IgD-negative memory B cell (primary cell): Measurements from ENCODE around the gene FN3KRP. TPM values are rescaled to one million over a fixed set of nuclear protein-coding genes. Genes with fewer than 3 reads are reported as not detected.
"Not testable (repeated sequence)": the region's sequence is repeated elsewhere in the genome, so short reads cannot be mapped to it uniquely, and the experiment has no call there.

Experiments used
- H3K27ac Mint-ChIP-seq, 3 donors: one replicate each; pipeline ENCODE4 v1.8.0; 2020 to 2022; ENCODE audit warnings: mild to moderate bottlenecking in 3 of 3, mixed read lengths in 3 of 3, moderate library complexity in 1 of 3
- H3K27me3 Mint-ChIP-seq: one replicate; pipeline ENCODE4 v1.8.0; 2021; ENCODE audit warnings: mixed read lengths
- H3K36me3 Mint-ChIP-seq: one replicate; pipeline ENCODE4 v1.8.0; 2020; ENCODE audit warnings: mild to moderate bottlenecking, mixed read lengths
- H3K4me1 Mint-ChIP-seq, 3 donors: one replicate each; pipeline ENCODE4 v1.8.0; 2020 to 2022; ENCODE audit warnings: mixed read lengths in 3 of 3, mild to moderate bottlenecking in 1 of 3
- H3K4me3 Mint-ChIP-seq, 4 donors: one replicate each; pipeline ENCODE4 v1.8.0; 2020 to 2022; ENCODE audit warnings: mild to moderate bottlenecking in 4 of 4, mixed read lengths in 4 of 4, moderate library complexity in 3 of 4
- H3K9me3 Mint-ChIP-seq, 3 donors: one replicate each; pipeline ENCODE4 v1.8.0; 2020 to 2021; ENCODE audit warnings: mixed read lengths in 3 of 3, mild to moderate bottlenecking in 1 of 3
- polyA plus RNA-seq: library from polyadenylated mRNA; unstranded; fragments of 300-500 nt; fragmentation: Illumina TruSeq; gene quantifications from one replicate; pipeline ENCODE4 v1.2.3, GENCODE V29; 2021

Gene FN3KRP
- polyA plus RNA-seq, 1 donor from 2014 or later, result 16.7 TPM

- Mint-ChIP-seq H3K36me3 (no peaks in the 10 kb centered on the region), H3K4me1 (peaks cover 0 to 10% (median 8%) of the 10 kb centered on the region in 3 donors), H3K27me3 (no peaks in the 10 kb centered on the region), H3K27ac (peak overlapping the region in 1 of 3 donors; percentile 88), H3K9me3 (no peaks in the 10 kb centered on the region), H3K4me3 (peak overlapping the region in 3 of 4 donors; percentile 17 to 70 (median 61))
Observed at GRCh38 chr17:82754297-82755208, 38.0 kb downstream of the FN3KRP start.

DNA sequence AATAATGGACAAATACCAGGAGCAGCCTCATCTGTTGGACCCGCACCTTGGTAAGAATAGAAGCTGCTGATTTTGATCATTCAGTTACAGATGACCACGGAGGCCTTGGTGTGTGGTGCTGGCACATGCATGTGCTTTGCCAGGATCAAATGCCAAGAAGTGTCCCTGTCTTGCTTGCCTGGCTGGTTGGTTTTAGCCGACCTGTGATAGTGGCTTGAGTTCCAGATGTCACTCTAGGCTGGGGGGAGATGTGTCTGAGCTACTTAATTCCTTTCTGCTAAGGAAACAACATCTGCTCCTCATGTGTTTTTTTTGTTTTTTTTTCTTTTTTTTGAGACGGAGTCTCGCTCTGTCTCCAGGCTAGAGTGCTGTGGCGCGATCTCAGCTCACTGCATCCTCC is 39.7 kb downstream of the FN3KRP start:
- Mint-ChIP-seq H3K4me3 (peak overlapping the region in 1 of 4 donors; percentile 66), H3K27me3 (no peaks in the 10 kb centered on the region), H3K27ac (no peak overlapping the region), H3K4me1 (peaks cover 5 to 9% (median 7%) of the 10 kb centered on the region in 3 donors), H3K9me3 (no peaks in the 10 kb centered on the region), H3K36me3 (peaks cover 4% of the 10 kb centered on the region)

DNA sequence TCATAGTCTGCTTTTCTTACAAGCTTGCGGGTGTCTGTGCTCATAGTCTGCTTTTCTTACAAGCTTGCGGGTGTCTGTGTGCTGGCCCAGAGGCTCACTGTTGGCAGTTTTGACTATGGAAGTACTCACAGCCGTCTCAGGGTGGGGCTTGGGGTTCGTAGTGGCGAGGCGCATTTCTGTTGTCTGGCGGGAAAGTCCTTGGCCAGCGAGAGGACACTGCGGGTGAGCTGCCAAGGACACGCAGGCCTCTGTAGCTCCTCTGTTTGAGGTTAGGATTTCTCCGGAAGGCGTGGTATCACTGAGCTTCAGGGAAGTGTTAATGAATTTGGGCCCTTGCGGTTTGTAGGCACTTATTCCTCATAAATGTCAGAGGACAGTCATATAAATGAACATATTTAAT is 48.9 kb downstream of the FN3KRP start:
- Mint-ChIP-seq H3K27ac (no peak overlapping the region), H3K4me1 (peaks cover 2 to 12% (median 8%) of the 10 kb centered on the region in 3 donors), H3K4me3 (no peak overlapping the region), H3K9me3 (no peaks in the 10 kb centered on the region), H3K27me3 (no peaks in the 10 kb centered on the region), H3K36me3 (peaks cover 9% of the 10 kb centered on the region)

DNA sequence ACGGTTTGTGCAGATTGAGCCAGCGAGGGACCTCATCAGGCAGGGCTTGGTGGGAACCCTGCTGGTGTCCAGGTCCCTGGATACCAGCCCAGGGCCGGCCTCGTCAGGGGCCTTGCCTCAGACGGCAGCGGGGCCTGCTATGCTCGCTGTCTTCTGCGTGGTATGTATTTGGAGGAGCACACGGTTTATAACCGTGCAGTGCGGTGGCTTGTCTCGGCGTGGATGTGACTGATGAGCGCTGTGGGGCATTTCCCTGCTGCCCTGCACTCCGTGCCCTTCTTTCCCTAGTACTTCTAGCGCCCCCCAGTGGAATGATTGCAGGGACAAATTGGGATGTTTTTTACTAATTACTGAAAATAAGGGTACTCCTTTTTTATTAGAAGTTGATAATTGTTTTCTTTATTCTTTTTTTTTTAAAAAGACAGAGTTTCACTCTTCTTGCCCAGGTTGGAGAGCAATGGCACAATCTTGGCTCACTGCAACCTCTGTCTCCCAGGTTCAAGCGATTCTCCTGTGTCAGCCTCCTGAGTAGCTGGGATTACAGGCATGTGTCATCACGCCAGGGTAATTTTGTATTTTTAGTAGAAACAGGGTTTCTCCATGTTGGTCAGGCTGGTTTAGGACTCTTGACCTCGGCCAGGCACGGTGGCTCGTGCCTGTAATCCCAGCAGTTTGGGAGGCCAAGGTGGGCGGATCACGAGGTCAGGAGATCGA is 50.7 kb downstream of the FN3KRP start:
- H3K4me3 Mint-ChIP-seq, result no peak overlapping the region
- H3K9me3 Mint-ChIP-seq, result no peaks in the 10 kb centered on the region
- no peak overlapping the region for H3K27ac Mint-ChIP-seq
- no peaks in the 10 kb centered on the region for H3K27me3 Mint-ChIP-seq
- H3K36me3 Mint-ChIP-seq, result peaks cover 10% of the 10 kb centered on the region
- H3K4me1 Mint-ChIP-seq, result peaks cover 3 to 9% (median 9%) of the 10 kb centered on the region in 3 donors

GRCh38 chr17:82769041-82769440 is 52.5 kb downstream of the FN3KRP start:
- Mint-ChIP-seq H3K4me1 (peaks cover 3 to 4% (median 4%) of the 10 kb centered on the region in 3 donors), H3K36me3 (peaks cover 11% of the 10 kb centered on the region), H3K27ac (no peak overlapping the region), H3K9me3 (no peaks in the 10 kb centered on the region), H3K27me3 (no peaks in the 10 kb centered on the region), H3K4me3 (no peak overlapping the region)

DNA sequence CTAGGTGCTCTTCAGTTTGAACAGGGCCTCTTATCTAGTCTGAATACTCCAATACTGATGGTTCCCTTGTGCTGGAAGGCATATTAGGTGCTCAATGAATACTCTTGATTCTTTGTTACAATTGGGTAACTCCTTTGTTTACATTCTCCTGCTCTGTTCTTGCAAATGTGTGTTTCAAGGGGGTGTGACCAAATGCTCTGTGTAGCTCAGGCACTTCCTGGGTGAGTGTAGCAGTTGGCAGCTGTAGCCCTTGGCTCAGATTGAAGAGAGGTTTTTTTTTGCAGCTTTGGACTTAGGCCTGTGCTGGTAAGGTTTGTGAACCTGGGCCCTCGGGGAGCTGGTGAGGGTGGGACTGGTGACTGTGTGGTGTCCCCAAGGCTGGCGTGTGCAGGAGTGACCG is 55.5 kb downstream of the FN3KRP start:
- H3K36me3 Mint-ChIP-seq, result peaks cover 11% of the 10 kb centered on the region
- H3K27ac Mint-ChIP-seq, result no peak overlapping the region
- H3K27me3 Mint-ChIP-seq, result no peaks in the 10 kb centered on the region
- no peaks in the 10 kb centered on the region for H3K9me3 Mint-ChIP-seq
- peak overlapping the region in 3 of 4 donors; percentile 61 to 66 (median 63) for H3K4me3 Mint-ChIP-seq
- H3K4me1 Mint-ChIP-seq, result peaks cover 9 to 20% (median 9%) of the 10 kb centered on the region in 3 donors

- not testable (repeated sequence) for H3K27me3 Mint-ChIP-seq, H3K36me3 Mint-ChIP-seq, H3K9me3 Mint-ChIP-seq, H3K27ac Mint-ChIP-seq
- H3K4me1 Mint-ChIP-seq, result peaks cover 9 to 23% (median 11%) of the 10 kb centered on the region in 3 donors
- H3K4me3 Mint-ChIP-seq, result peak overlapping the region in 1 of 4 donors; percentile 73
Observed at GRCh38 chr17:82774456-82774855, 58.0 kb downstream of the FN3KRP start.

- peaks cover 9 to 23% (median 11%) of the 10 kb centered on the region in 3 donors for H3K4me1 Mint-ChIP-seq
- no peaks in the 10 kb centered on the region for H3K27me3 Mint-ChIP-seq
- H3K36me3 Mint-ChIP-seq, result peaks cover 7% of the 10 kb centered on the region
- no peaks in the 10 kb centered on the region for H3K9me3 Mint-ChIP-seq
- peak overlapping the region in 3 of 4 donors; percentile 61 to 84 (median 73) for H3K4me3 Mint-ChIP-seq
- peak overlapping the region in 1 of 3 donors; percentile 79 for H3K27ac Mint-ChIP-seq
Observed at GRCh38 chr17:82775001-82775823, 58.7 kb downstream of the FN3KRP start.

DNA sequence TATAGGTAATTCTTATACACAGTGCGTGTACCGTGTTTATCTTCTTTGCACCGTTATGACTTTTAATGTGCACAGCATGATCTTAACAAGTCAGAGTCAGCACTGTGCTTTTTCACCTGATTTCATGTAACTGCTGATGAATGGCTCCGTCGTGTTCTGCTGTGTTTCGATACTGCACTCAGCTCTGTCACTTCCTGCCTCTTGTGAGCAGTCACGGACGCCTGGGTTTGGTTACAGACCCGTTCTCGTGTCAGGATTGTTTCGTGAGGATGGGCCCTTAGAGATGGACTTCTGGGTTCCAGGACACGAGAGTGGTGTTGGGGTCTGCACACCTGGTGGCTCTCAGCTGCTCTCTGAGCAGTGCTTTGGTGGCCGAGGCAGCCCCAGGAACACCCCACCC is 59.9 kb downstream of the FN3KRP start:
- Mint-ChIP-seq H3K36me3 (peaks cover 7% of the 10 kb centered on the region), H3K27ac (peak overlapping the region in 1 of 3 donors; percentile 51), H3K4me1 (peaks cover 9 to 23% (median 11%) of the 10 kb centered on the region in 3 donors), H3K9me3 (no peaks in the 10 kb centered on the region), H3K4me3 (peak overlapping the region in 2 of 4 donors; percentile 17 to 72), H3K27me3 (no peaks in the 10 kb centered on the region)

Other genes with a start within 250 kb of the FN3KRP start
- 5.8 TPM for gene FOXK2, start 197.0 kb upstream of the FN3KRP start, polyA plus RNA-seq
- 32.1 TPM for gene WDR45B, start 68.3 kb upstream of the FN3KRP start, polyA plus RNA-seq
- gene RAB40B, start 18.0 kb upstream of the FN3KRP start, polyA plus RNA-seq, result 1.9 TPM
- gene FN3K, start 18.9 kb downstream of the FN3KRP start, polyA plus RNA-seq, result not detected
- 19.4 TPM for gene TBCD, start 35.4 kb downstream of the FN3KRP start, polyA plus RNA-seq
- not detected for gene ZNF750, start 123.3 kb downstream of the FN3KRP start, polyA plus RNA-seq